HL-60 (cell line): ENCODE data around the gene PAAF1.

Experiments used
- CTCF ChIP-seq: IDR thresholded peaks from one replicate; pipeline ENCODE4 v1.5.1; 2011; ENCODE audit warnings: low read length, control low read depth, inconsistent platforms; ENCODE audit not compliant: insufficient read depth
- POLR2AphosphoS5 ChIP-seq: IDR thresholded peaks from 2 replicates; pipeline ENCODE4 v1.6.1; 2012; ENCODE audit warnings: low read depth

- TF ChIP-seq POLR2AphosphoS5: no peak
- TF ChIP-seq CTCF: no peak
Measured at GRCh38 chr11:73872749-73873357, 3.9 kb upstream of the PAAF1 start.
